GM12878 (cell line): ENCODE measurements around the gene SPRY2. TPM values are rescaled to one million over a fixed set of nuclear protein-coding genes. Genes with fewer than 3 reads are reported as not detected.
A peak's percentile ranks its signal among the peaks of the same experiment; 100 is the strongest.

ENCODE experiments used
- ATF7 ChIP-seq: fragments of 450-650 bp; IDR thresholded peaks from 2 replicates; pipeline ENCODE4 v1.6.1; 2016; ENCODE audit warnings: low read depth, mild to moderate bottlenecking
- CHD1 ChIP-seq: IDR thresholded peaks from 2 replicates; pipeline ENCODE4 v1.6.1; 2012; ENCODE audit warnings: low read depth, low read length, improper control_type of control experiment
- CHD2 ChIP-seq: IDR thresholded peaks from 2 replicates; pipeline ENCODE4 v1.6.1; 2011; ENCODE audit warnings: low read depth, low read length, improper control_type of control experiment, borderline replicate concordance
- CREB1 ChIP-seq: IDR thresholded peaks from 2 replicates; pipeline ENCODE4 v1.6.1; 2012; ENCODE audit warnings: low read depth, mild to moderate bottlenecking, inconsistent platforms
- CREM ChIP-seq: IDR thresholded peaks from 2 replicates; pipeline ENCODE4 v1.6.1; 2014; ENCODE audit warnings: antibody characterized with exemption, low read depth
- IKZF2 ChIP-seq, 2 experiments: fragments of 450-650 bp; IDR thresholded peaks; 2 replicates each; pipeline ENCODE4 v1.6.1; 2017; ENCODE audit warnings: mild to moderate bottlenecking in 2 of 2, moderate library complexity in 2 of 2
- MTA2 ChIP-seq: fragments of 450-650 bp; IDR thresholded peaks from 2 replicates; pipeline ENCODE4 v1.6.1; 2016; ENCODE audit warnings: low read depth, mild to moderate bottlenecking, moderate library complexity
- MXI1 ChIP-seq: fragments of 150-350 bp; IDR thresholded peaks from 2 replicates; pipeline ENCODE4 v1.6.1; 2011; ENCODE audit warnings: low read depth, mild to moderate bottlenecking, inconsistent platforms, low read length, improper control_type of control experiment
- NBN ChIP-seq: fragments of 450-650 bp; IDR thresholded peaks from 2 replicates; pipeline ENCODE4 v1.6.1; 2016
- NFXL1 ChIP-seq: fragments of 450-650 bp; IDR thresholded peaks from 2 replicates; pipeline ENCODE4 v1.6.1; 2017; ENCODE audit warnings: antibody characterized with exemption, mild to moderate bottlenecking, borderline replicate concordance
- NFYB ChIP-seq: IDR thresholded peaks from 2 replicates; pipeline ENCODE4 v1.6.1; 2011; ENCODE audit warnings: low read depth, mild to moderate bottlenecking, low read length, improper control_type of control experiment, moderate library complexity; ENCODE audit not compliant: insufficient read depth
- PML ChIP-seq: IDR thresholded peaks from 2 replicates; pipeline ENCODE4 v1.6.1; 2012; ENCODE audit warnings: low read length, inconsistent platforms
- SMARCA5 ChIP-seq: fragments of 450-650 bp; IDR thresholded peaks from 2 replicates; pipeline ENCODE4 v1.6.1; 2017; ENCODE audit warnings: mild to moderate bottlenecking
- TARDBP ChIP-seq: IDR thresholded peaks from 2 replicates; pipeline ENCODE4 v1.6.1; 2016; ENCODE audit warnings: borderline replicate concordance
- TCF12 ChIP-seq: IDR thresholded peaks from 2 replicates; pipeline ENCODE4 v1.6.1; 2011; ENCODE audit warnings: low read depth, mild to moderate bottlenecking, low read length
- ZNF24 ChIP-seq: fragments of 450-650 bp; IDR thresholded peaks from 2 replicates; pipeline ENCODE4 v1.6.1; 2017; ENCODE audit warnings: antibody characterized with exemption, mild to moderate bottlenecking
- ZNF622 ChIP-seq: fragments of 450-650 bp; IDR thresholded peaks from 2 replicates; pipeline ENCODE4 v1.6.1; 2017; ENCODE audit warnings: mild to moderate bottlenecking, inconsistent platforms
- polyA plus RNA-seq, 11 experiments: library from polyadenylated mRNA; depleted of rRNA in 4 of 11; unstranded in 6 of 11; stranded (reverse) in 5 of 11; fragments of >200 nt; fragmentation: Nextera tagmentation in 4 of 11; fragmentation: Illumina TruSeq in 1 of 11; extraction: Ambion mirVana in 4 of 11; extraction: Trizol in 1 of 11; gene quantifications; 1 replicate in 1 of 11; 2 replicates in 10 of 11; pipeline versions ENCODE4 v1.2.1 to v1.2.3, GENCODE V29; 2011 to 2016; ENCODE audit warnings: inconsistent platforms in 2 of 11, missing spikeins in 2 of 11, low read depth in 1 of 11
- total RNA-seq, 4 experiments: library from RNA; depleted of rRNA in 3 of 4; stranded (reverse); fragments of >200 nt in 3 of 4; fragmentation: Illumina TruSeq in 1 of 4; extraction: Trizol in 1 of 4; gene quantifications; 2 replicates each; pipeline versions ENCODE4 v1.2.1 to v1.2.3, GENCODE V29; 2013 to 2021
- TF ChIP-seq, protein P1 (sequence below): fragments of 450-650 bp; IDR thresholded peaks from 2 replicates; pipeline ENCODE4 v1.6.1; 2017; ENCODE audit warnings: low read depth, mild to moderate bottlenecking, moderate library complexity
- TF ChIP-seq, protein P2 (sequence below): fragments of 450-650 bp; formaldehyde crosslinking; IDR thresholded peaks from 2 replicates; pipeline ENCODE4 v1.4.0; 2022; ENCODE audit warnings: mild to moderate bottlenecking, moderate library complexity
- TF ChIP-seq, protein P3 (sequence below): fragments of 450-650 bp; IDR thresholded peaks from 2 replicates; pipeline ENCODE4 v1.6.1; 2018; ENCODE audit warnings: mild to moderate bottlenecking, low read depth, moderate library complexity; ENCODE audit not compliant: partially characterized antibody
- TF ChIP-seq, protein P4 (sequence below): fragments of 450-650 bp; conservative IDR thresholded peaks from 2 replicates; pipeline ENCODE4 v1.6.1; 2017; ENCODE audit warnings: mild to moderate bottlenecking, moderate library complexity

SPRY2 gene
- total and polyA plus RNA-seq, 10 of the 15 experiments (the other 5 are each of a cell fraction or from before 2014, with no cell fraction given) = 1.8 to 82.1 (median 9.2) TPM

DNA sequence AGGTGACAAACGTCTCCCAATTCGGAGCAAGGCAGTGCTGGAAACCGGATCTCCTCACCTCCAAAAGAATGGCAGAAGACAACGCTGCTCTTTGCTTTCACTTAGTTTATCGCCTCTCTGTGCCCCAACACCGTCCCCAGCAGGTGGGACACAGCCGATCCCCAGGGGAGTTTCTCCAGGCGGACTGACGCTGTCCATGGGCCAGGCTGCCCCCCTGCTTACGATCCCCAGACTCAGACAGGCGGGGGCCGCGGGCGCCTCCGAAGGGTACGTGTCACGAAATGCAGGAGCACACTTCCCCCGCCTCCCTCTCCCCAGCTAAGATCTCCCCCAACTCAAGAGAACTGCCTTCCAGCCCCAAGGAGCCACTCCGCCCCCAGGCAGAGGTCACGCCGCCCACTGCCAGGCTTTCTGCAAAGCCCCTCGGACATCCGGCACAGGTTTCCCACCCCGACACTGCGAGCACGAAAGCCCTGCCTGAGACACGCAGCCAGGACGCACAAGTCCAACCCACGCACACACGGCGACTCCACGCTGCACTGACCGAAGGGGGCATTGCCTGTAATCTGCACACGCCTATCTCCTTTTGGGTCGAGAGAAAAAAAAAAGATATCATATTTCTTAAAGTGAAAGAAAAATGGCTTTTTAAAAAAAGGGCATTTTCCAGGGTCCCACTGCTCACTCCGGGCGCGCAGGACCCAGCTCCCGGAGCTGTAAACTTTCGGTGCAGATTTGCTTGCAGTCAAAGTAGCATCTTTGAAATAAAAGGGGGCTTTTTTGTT is 2.0 kb downstream of the SPRY2 start (continued):
- TF ChIP-seq, protein P1, sequence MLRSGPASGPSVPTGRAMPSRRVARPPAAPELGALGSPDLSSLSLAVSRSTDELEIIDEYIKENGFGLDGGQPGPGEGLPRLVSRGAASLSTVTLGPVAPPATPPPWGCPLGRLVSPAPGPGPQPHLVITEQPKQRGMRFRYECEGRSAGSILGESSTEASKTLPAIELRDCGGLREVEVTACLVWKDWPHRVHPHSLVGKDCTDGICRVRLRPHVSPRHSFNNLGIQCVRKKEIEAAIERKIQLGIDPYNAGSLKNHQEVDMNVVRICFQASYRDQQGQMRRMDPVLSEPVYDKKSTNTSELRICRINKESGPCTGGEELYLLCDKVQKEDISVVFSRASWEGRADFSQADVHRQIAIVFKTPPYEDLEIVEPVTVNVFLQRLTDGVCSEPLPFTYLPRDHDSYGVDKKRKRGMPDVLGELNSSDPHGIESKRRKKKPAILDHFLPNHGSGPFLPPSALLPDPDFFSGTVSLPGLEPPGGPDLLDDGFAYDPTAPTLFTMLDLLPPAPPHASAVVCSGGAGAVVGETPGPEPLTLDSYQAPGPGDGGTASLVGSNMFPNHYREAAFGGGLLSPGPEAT = peak; percentile 69; the same call in 1 of the 2 replicates
- TF ChIP-seq ZNF622 = no peak
- TF ChIP-seq MXI1 = peak; percentile 87
- no peak for TF ChIP-seq ATF7
- TF ChIP-seq, protein P2, sequence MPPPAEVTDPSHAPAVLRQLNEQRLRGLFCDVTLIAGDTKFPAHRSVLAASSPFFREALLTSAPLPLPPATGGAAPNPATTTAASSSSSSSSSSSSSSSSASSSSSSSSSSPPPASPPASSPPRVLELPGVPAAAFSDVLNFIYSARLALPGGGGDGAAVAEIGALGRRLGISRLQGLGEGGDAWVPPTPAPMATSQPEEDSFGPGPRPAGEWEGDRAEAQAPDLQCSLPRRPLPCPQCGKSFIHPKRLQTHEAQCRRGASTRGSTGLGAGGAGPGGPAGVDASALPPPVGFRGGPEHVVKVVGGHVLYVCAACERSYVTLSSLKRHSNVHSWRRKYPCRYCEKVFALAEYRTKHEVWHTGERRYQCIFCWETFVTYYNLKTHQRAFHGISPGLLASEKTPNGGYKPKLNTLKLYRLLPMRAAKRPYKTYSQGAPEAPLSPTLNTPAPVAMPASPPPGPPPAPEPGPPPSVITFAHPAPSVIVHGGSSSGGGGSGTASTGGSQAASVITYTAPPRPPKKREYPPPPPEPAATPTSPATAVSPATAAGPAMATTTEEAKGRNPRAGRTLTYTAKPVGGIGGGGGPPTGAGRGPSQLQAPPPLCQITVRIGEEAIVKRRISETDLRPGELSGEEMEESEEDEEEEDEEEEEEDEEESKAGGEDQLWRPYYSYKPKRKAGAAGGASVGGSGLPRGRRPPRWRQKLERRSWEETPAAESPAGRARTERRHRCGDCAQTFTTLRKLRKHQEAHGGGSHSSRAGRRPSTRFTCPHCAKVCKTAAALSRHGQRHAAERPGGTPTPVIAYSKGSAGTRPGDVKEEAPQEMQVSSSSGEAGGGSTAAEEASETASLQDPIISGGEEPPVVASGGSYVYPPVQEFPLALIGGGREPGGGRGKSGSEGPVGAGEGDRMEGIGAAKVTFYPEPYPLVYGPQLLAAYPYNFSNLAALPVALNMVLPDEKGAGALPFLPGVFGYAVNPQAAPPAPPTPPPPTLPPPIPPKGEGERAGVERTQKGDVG (CRISPR knock-in tag) = no peak
- TF ChIP-seq NFYB = no peak
- no peak for TF ChIP-seq NFXL1
- no peak for TF ChIP-seq TARDBP
- TF ChIP-seq MTA2 = peak; percentile 64
- 0 out of 2 replicates have a peak, but pooled peaks have one; percentile 66 for TF ChIP-seq CHD1
- no peak for TF ChIP-seq TCF12
- no peak for TF ChIP-seq PML
- peak; percentile 74 for TF ChIP-seq NBN
- TF ChIP-seq, protein P3, sequence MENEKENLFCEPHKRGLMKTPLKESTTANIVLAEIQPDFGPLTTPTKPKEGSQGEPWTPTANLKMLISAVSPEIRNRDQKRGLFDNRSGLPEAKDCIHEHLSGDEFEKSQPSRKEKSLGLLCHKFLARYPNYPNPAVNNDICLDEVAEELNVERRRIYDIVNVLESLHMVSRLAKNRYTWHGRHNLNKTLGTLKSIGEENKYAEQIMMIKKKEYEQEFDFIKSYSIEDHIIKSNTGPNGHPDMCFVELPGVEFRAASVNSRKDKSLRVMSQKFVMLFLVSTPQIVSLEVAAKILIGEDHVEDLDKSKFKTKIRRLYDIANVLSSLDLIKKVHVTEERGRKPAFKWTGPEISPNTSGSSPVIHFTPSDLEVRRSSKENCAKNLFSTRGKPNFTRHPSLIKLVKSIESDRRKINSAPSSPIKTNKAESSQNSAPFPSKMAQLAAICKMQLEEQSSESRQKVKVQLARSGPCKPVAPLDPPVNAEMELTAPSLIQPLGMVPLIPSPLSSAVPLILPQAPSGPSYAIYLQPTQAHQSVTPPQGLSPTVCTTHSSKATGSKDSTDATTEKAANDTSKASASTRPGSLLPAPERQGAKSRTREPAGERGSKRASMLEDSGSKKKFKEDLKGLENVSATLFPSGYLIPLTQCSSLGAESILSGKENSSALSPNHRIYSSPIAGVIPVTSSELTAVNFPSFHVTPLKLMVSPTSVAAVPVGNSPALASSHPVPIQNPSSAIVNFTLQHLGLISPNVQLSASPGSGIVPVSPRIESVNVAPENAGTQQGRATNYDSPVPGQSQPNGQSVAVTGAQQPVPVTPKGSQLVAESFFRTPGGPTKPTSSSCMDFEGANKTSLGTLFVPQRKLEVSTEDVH = no peak
- TF ChIP-seq ZNF24 = 0 out of 2 replicates have a peak, but pooled peaks have one; percentile 29
- peak; percentile 61 to 77 for TF ChIP-seq IKZF2 (IDR thresholded peaks at IDR 0.05)
- 0 out of 2 replicates have a peak, but pooled peaks have one; percentile 47 for TF ChIP-seq CHD2
- no peak for TF ChIP-seq CREB1
- peak; percentile 70; the same call in 1 of the 2 replicates for TF ChIP-seq SMARCA5
- TF ChIP-seq CREM = peak; percentile 47; the same call in 1 of the 2 replicates
- TF ChIP-seq, protein P4, sequence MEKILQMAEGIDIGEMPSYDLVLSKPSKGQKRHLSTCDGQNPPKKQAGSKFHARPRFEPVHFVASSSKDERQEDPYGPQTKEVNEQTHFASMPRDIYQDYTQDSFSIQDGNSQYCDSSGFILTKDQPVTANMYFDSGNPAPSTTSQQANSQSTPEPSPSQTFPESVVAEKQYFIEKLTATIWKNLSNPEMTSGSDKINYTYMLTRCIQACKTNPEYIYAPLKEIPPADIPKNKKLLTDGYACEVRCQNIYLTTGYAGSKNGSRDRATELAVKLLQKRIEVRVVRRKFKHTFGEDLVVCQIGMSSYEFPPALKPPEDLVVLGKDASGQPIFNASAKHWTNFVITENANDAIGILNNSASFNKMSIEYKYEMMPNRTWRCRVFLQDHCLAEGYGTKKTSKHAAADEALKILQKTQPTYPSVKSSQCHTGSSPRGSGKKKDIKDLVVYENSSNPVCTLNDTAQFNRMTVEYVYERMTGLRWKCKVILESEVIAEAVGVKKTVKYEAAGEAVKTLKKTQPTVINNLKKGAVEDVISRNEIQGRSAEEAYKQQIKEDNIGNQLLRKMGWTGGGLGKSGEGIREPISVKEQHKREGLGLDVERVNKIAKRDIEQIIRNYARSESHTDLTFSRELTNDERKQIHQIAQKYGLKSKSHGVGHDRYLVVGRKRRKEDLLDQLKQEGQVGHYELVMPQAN = 0 out of 2 replicates have a peak, but pooled peaks have one; percentile 34
